PC-3 (cell line): ENCODE data around the gene SLC25A23. TPM values are rescaled to one million over a fixed set of nuclear protein-coding genes. Genes with fewer than 3 reads are reported as not detected.

Source experiments
- ATAC-seq: fragments of 200-7000 bp; cut with Tn5 transposase; 2 replicates; pipeline ENCODE4 v1.9.1; 2020; ENCODE audit warnings: mild to moderate bottlenecking, moderate library complexity
- BruUV-seq: library from RNA; stranded (reverse); fragments of 400-500 nt; replicated peaks from 2 replicates; lab custom pipeline; 2021; lab: Mats Ljungman, UMichigan
- CTCF ChIA-PET: fragments of 300-600 bp; sonication (Branson Sonifier 250); formaldehyde crosslinking; loops from one replicate; lab custom pipeline; 2022; ENCODE audit warnings: antibody characterized with exemption; lab: Charles Lee
- POLR2A ChIA-PET: fragments of 300-600 bp; sonication (Branson Sonifier 250); formaldehyde crosslinking; loops from one replicate; lab custom pipeline; 2022; ENCODE audit warnings: antibody characterized with exemption; ENCODE audit not compliant: unreplicated experiment; lab: Charles Lee
- DNase-seq: peaks from one replicate; pipeline ENCODE4 v3.0.0-alpha.2; 2015
- H2AFZ ChIP-seq: fragments of 300-600 bp; sonication (generic); 2 replicates; pipeline ENCODE4 v1.6.0; 2016; ENCODE audit warnings: antibody characterized with exemption, low read length
- H3F3A ChIP-seq: fragments of 300-600 bp; sonication (generic); one replicate; pipeline ENCODE4 v1.6.0; 2017; ENCODE audit warnings: antibody characterized with exemption, low read length, control low read depth, mild to moderate bottlenecking; ENCODE audit not compliant: unreplicated experiment
- H3K27ac ChIP-seq: fragments of 300-600 bp; sonication (generic); 2 replicates; pipeline ENCODE4 v1.5.1; 2016; ENCODE audit warnings: mild to moderate bottlenecking, low read length
- H3K27me3 ChIP-seq: fragments of 300-600 bp; sonication (generic); 2 replicates; pipeline ENCODE4 v1.6.1; 2016; ENCODE audit warnings: low read length, mixed read lengths
- H3K36me3 ChIP-seq: fragments of 300-600 bp; sonication (generic); 2 replicates; pipeline ENCODE4 v1.6.1; 2016; ENCODE audit warnings: low read depth, mixed run types, low read length, mixed read lengths
- H3K4me1 ChIP-seq: fragments of 300-600 bp; sonication (generic); 2 replicates; pipeline ENCODE4 v1.5.1; 2016; ENCODE audit warnings: low read length; ENCODE audit not compliant: insufficient read depth
- H3K4me2 ChIP-seq: fragments of 300-600 bp; sonication (generic); 2 replicates; pipeline ENCODE4 v1.6.0; 2016; ENCODE audit warnings: low read length
- H3K4me3 ChIP-seq: fragments of 300-600 bp; sonication (generic); 2 replicates; pipeline ENCODE4 v1.5.1; 2016; ENCODE audit warnings: mild to moderate bottlenecking, low read length, mixed read lengths
- H3K79me2 ChIP-seq: fragments of 300-600 bp; sonication (generic); 2 replicates; pipeline ENCODE4 v1.6.1; 2017; ENCODE audit warnings: low read length, mixed read lengths
- H3K9ac ChIP-seq: fragments of 300-600 bp; sonication (generic); 2 replicates; pipeline ENCODE4 v1.6.0; 2016; ENCODE audit warnings: mild to moderate bottlenecking, low read length
- H3K9me2 ChIP-seq: fragments of 300-600 bp; sonication (generic); replicated peaks from 2 replicates; pipeline ENCODE4 v1.6.1; 2016; ENCODE audit warnings: mixed run types, low read length, mixed read lengths
- H3K9me3 ChIP-seq: fragments of 300-600 bp; sonication (generic); 2 replicates; pipeline ENCODE4 v1.6.1; 2016; ENCODE audit warnings: low read length, mixed read lengths
- H4K20me1 ChIP-seq: fragments of 300-600 bp; sonication (generic); 2 replicates; pipeline ENCODE4 v1.6.1; 2016; ENCODE audit warnings: low read length, mixed read lengths
- CTCF ChIP-seq: fragments of 300-600 bp; sonication (generic); conservative IDR thresholded peaks from 2 replicates; pipeline ENCODE4 v1.5.1; 2017; ENCODE audit warnings: antibody characterized with exemption, low read depth, mild to moderate bottlenecking, low read length
- EZH2 ChIP-seq: fragments of 300-600 bp; sonication (generic); IDR thresholded peaks from one replicate; pipeline ENCODE4 v1.6.1; 2017; ENCODE audit warnings: antibody characterized with exemption, mild to moderate bottlenecking, low read length; ENCODE audit not compliant: unreplicated experiment
- EZH2phosphoT487 ChIP-seq: fragments of 300-600 bp; sonication (generic); IDR thresholded peaks from 2 replicates; pipeline ENCODE4 v1.6.1; 2018; ENCODE audit warnings: mild to moderate bottlenecking, antibody characterized with exemption, low read length, borderline replicate concordance
- intact Hi-C: fragments of 100-400 bp; cut with micrococcal nuclease; formaldehyde crosslinking; loops from 2 replicates; pipeline ENCODE4 v1.9.0; 2023
- total RNA-seq: library from RNA; depleted of rRNA; stranded (reverse); fragments of >200 nt; gene quantifications from 2 replicates; pipeline ENCODE4 v1.2.3, GENCODE V29; 2014

The SLC25A23 gene
- total RNA-seq, 1 experiment from 2014 or later: 61.4 TPM

DNA sequence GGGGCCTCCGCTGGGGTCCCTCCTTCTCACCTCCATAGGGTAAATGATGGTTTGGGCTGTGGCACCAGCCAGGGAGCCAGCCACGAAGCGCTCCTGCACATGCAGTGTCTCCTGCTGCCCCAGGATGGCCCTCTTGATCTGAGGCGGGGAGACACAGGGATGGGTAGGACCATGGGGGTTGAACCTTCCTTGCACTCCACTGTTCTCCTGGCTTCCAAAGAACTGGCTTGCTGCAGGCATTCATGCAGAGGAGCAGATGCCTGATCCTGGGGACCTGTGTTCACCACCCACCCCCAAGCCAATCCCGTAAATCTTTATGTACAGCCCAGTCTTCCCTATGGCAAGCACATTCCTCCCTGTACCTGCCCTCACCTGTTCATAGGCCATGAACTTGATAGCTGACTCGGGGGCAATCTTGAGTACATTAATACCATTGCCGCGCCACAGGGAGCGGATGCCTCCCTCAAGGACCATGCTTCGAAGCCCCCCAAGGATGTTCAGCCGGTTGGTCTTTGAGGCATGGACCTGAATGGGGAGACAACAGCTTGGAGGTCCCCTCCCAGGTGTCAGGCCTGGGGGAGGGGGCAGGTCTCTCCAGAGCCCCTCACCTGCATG lies 5.5 kb downstream of the SLC25A23 start:
- POLR2A ChIA-PET: no interaction called here
- DNase-seq: no peak

DNA sequence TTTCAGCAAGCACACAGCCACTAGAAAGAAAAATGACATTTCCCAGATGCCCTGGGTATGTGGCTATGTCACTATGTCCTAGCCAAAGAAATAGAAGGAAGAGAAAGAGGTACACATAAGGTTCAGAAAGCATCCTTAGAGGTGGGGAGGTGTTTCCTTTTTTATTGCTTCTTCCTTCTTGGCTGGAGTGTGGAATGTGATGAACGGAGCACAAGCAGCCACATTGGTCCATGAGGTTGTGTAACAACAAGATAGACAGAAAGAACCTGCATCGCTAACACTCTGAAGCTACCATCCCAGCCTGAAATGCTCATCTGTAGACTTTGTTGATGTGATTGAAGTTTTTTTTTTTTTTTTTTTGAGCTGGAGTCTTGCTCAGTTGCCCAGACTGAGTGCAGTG lies 6.7 kb downstream of the SLC25A23 start:
- Histone ChIP-seq H3K79me2 (no peaks in the 10 kb centered on the region), H3K4me3 (no peak overlapping the region), H3K9ac (no peak overlapping the region), H3F3A (no peaks in the 10 kb centered on the region), H3K27me3 (no peaks in the 10 kb centered on the region), H4K20me1 (no peaks in the 10 kb centered on the region), H3K27ac (no peak overlapping the region), H2AFZ (no peak overlapping the region), H3K4me1 (no peaks in the 10 kb centered on the region), H3K9me2 (no peaks in the 10 kb centered on the region), H3K9me3 (no peaks in the 10 kb centered on the region), H3K4me2 (no peak overlapping the region), H3K36me3 (peaks cover 26% of the 10 kb centered on the region)
- DNase-seq (no peak), ATAC-seq (no peak)
- no TSS peak for BruUV-seq
- CTCF ChIA-PET: interaction anchor here (0.6 kb wide), 1 partner anchor 285 kb away, joined by 6 read pairs; the partner anchor contains the start of gene GPR108
- intact Hi-C loops: no loop called here
- POLR2A ChIA-PET: interaction anchor here (0.6 kb wide), 1 partner anchor 80 kb away, joined by 10 read pairs; the partner anchor contains the start of gene ALKBH7
- TF ChIP-seq EZH2: no peak
- TF ChIP-seq CTCF: no peak
- TF ChIP-seq EZH2phosphoT487: no peak

More for the DNA sequence above, 5.5 kb downstream of the SLC25A23 start:
- intact Hi-C loops: no loop called here
- H3K4me3 ChIP-seq: no peak overlapping the region
- H3K9me3 ChIP-seq: no peaks in the 10 kb centered on the region
- peaks cover 7% of the 10 kb centered on the region for H3K4me1 ChIP-seq
- H3K36me3 ChIP-seq: peaks cover 26% of the 10 kb centered on the region
- ATAC-seq: no peak
- no peak overlapping the region for H2AFZ ChIP-seq
- H3K79me2 ChIP-seq: no peaks in the 10 kb centered on the region
- no peak overlapping the region for H3K27ac ChIP-seq
- H3K4me2 ChIP-seq: no peak overlapping the region
- H3K9ac ChIP-seq: no peak overlapping the region
- no TSS peak for BruUV-seq
- no peaks in the 10 kb centered on the region for H4K20me1 ChIP-seq
- CTCF ChIA-PET: no interaction called here
- H3K9me2 ChIP-seq: no peaks in the 10 kb centered on the region
- H3K27me3 ChIP-seq: no peaks in the 10 kb centered on the region
- no peaks in the 10 kb centered on the region for H3F3A ChIP-seq
- TF ChIP-seq CTCF: no peak
- no peak for TF ChIP-seq EZH2phosphoT487
- TF ChIP-seq EZH2: no peak

GRCh38 chr19:6452223-6452614 lies 7.4 kb downstream of the SLC25A23 start:
- no peak overlapping the region for H3K4me3 ChIP-seq
- H3K9me3 ChIP-seq: no peaks in the 10 kb centered on the region
- ATAC-seq (no peak), DNase-seq (no peak)
- H3K9me2 ChIP-seq: no peaks in the 10 kb centered on the region
- no peak overlapping the region for H3K27ac ChIP-seq
- TF ChIP-seq EZH2phosphoT487 (no peak), EZH2 (no peak), CTCF (no peak)
- no TSS peak for BruUV-seq
- H3K27me3 ChIP-seq: no peaks in the 10 kb centered on the region
- peaks cover 26% of the 10 kb centered on the region for H3K36me3 ChIP-seq
- no peak overlapping the region for H3K9ac ChIP-seq
- H3K4me2 ChIP-seq: no peak overlapping the region
- intact Hi-C loops: no loop called here
- H3K4me1 ChIP-seq: no peaks in the 10 kb centered on the region
- H3K79me2 ChIP-seq: no peaks in the 10 kb centered on the region
- CTCF ChIA-PET: no interaction called here
- H3F3A ChIP-seq: no peaks in the 10 kb centered on the region
- H4K20me1 ChIP-seq: no peaks in the 10 kb centered on the region
- POLR2A ChIA-PET: no interaction called here
- no peak overlapping the region for H2AFZ ChIP-seq
